K562 (cell line): Measurements from ENCODE around the gene RNF224. TPM values are rescaled to one million over a fixed set of nuclear protein-coding genes. Genes with fewer than 3 reads are reported as not detected.

Experiments
- CBX5 ChIP-seq: IDR thresholded peaks from 2 replicates; pipeline ENCODE4 v1.6.1; 2014; ENCODE audit warnings: low read depth, borderline replicate concordance
- CREB1 ChIP-seq, 2 experiments: sonication (generic) in 1 of 2; formaldehyde crosslinking in 1 of 2; IDR thresholded peaks; 2 replicates each; pipeline versions ENCODE4 v1.6.1 to v1.8.0; 2012 to 2022; ENCODE audit warnings: inconsistent platforms in 1 of 2, mild to moderate bottlenecking in 1 of 2, missing genetic modification reagents in 1 of 2, moderate library complexity in 1 of 2
- CREB3 ChIP-seq: fragments of 450-650 bp; conservative IDR thresholded peaks from 2 replicates; pipeline ENCODE4 v1.6.1; 2016; ENCODE audit warnings: missing genetic modification characterization, low read depth, mild to moderate bottlenecking, missing compliant biosample characterization, moderate library complexity
- ERF ChIP-seq: fragments of 450-650 bp; formaldehyde crosslinking; IDR thresholded peaks from 2 replicates; pipeline ENCODE4 v1.4.0; 2020; ENCODE audit warnings: mild to moderate bottlenecking, mixed read lengths
- EWSR1 ChIP-seq: fragments of 450-650 bp; IDR thresholded peaks from 2 replicates; pipeline ENCODE4 v1.6.1; 2018; ENCODE audit warnings: borderline replicate concordance, mild to moderate bottlenecking, low read depth, moderate library complexity; ENCODE audit not compliant: partially characterized antibody
- HCFC1 ChIP-seq: IDR thresholded peaks from 2 replicates; pipeline ENCODE4 v1.6.1; 2012; ENCODE audit warnings: low read depth, low read length, improper control_type of control experiment
- ILF3 ChIP-seq: fragments of 450-650 bp; IDR thresholded peaks from 2 replicates; pipeline ENCODE4 v1.6.1; 2018; ENCODE audit warnings: antibody characterized with exemption, mild to moderate bottlenecking, moderate library complexity, borderline replicate concordance
- MAFK ChIP-seq: IDR thresholded peaks from 2 replicates; pipeline ENCODE4 v1.6.1; 2011; ENCODE audit warnings: low read length, improper control_type of control experiment
- MBD1 ChIP-seq: fragments of 250-450 bp; sonication (Bioruptor Pico); IDR thresholded peaks from 2 replicates; pipeline ENCODE4 v1.8.0; 2022; ENCODE audit warnings: inconsistent platforms
- POLR3G ChIP-seq: IDR thresholded peaks from 2 replicates; pipeline ENCODE4 v1.6.1; 2011; ENCODE audit not compliant: insufficient read length, insufficient replicate concordance; ENCODE audit errors: extremely low read depth
- THRB ChIP-seq: fragments of 450-650 bp; formaldehyde crosslinking; conservative IDR thresholded peaks from 2 replicates; pipeline ENCODE4 v1.4.0; 2022; ENCODE audit warnings: mild to moderate bottlenecking, missing genetic modification characterization
- XRCC5 ChIP-seq: fragments of 200-400 bp; formaldehyde crosslinking; IDR thresholded peaks from 2 replicates; pipeline ENCODE4 v1.6.1; 2017; ENCODE audit warnings: low read depth, mild to moderate bottlenecking, low read length
- ZC3H8 ChIP-seq: fragments of 450-650 bp; IDR thresholded peaks from 2 replicates; pipeline ENCODE4 v1.6.1; 2017
- ZNF165 ChIP-seq: fragments of 250-450 bp; sonication (Bioruptor Pico); IDR thresholded peaks from 2 replicates; pipeline ENCODE4 v1.4.0; 2020; ENCODE audit warnings: borderline replicate concordance
- ZNF175 ChIP-seq: fragments of 200-800 bp; sonication (Bioruptor generic); IDR thresholded peaks from 2 replicates; pipeline ENCODE4 v1.6.1; 2016; ENCODE audit warnings: low read depth, mild to moderate bottlenecking, missing genetic modification characterization, missing compliant biosample characterization
- ZNF324 ChIP-seq: fragments of 250-450 bp; sonication (Bioruptor Pico); IDR thresholded peaks from 2 replicates; pipeline ENCODE4 v1.4.0; 2020; ENCODE audit warnings: mild to moderate bottlenecking
- ZNF384 ChIP-seq: IDR thresholded peaks from 2 replicates; pipeline ENCODE4 v1.6.1; 2012; ENCODE audit warnings: low read depth, low read length, improper control_type of control experiment
- ZNF436 ChIP-seq: fragments of 250-450, 450-650 bp; sonication (Bioruptor Pico); formaldehyde crosslinking; IDR thresholded peaks from 2 replicates; pipeline ENCODE4 v1.7.0; 2020; ENCODE audit warnings: mild to moderate bottlenecking
- ZNF583 ChIP-seq: fragments of 250-450 bp; sonication (Bioruptor Pico); IDR thresholded peaks from 2 replicates; pipeline ENCODE4 v1.4.0; 2020
- ZNF592 ChIP-seq: fragments of 450-650 bp; IDR thresholded peaks from 2 replicates; pipeline ENCODE4 v1.6.1; 2017; ENCODE audit warnings: antibody characterized with exemption, mild to moderate bottlenecking
- ZNF707 ChIP-seq: fragments of 250-450 bp; sonication (Bioruptor Pico); conservative IDR thresholded peaks from 2 replicates; pipeline ENCODE4 v1.8.0; 2022; ENCODE audit warnings: inconsistent platforms, mild to moderate bottlenecking, moderate library complexity
- polyA plus RNA-seq, 8 experiments: library from polyadenylated mRNA; depleted of rRNA in 4 of 8; stranded (reverse) in 5 of 8; unstranded in 3 of 8; fragments of >200 nt; fragmentation: Nextera tagmentation in 2 of 8; fragmentation: Illumina TruSeq in 1 of 8; extraction: Ambion mirVana in 2 of 8; extraction: Trizol in 1 of 8; gene quantifications; 2 replicates each; pipeline versions ENCODE4 v1.2.1 to v1.2.3, GENCODE V29; 2011 to 2014; ENCODE audit warnings: inconsistent platforms in 1 of 8, missing spikeins in 1 of 8
- total RNA-seq, 7 experiments: library from RNA; depleted of rRNA in 6 of 7; stranded (reverse); fragments of >200 nt in 6 of 7; fragmentation: Illumina TruSeq in 2 of 7; extraction: Trizol in 2 of 7; gene quantifications; 2 replicates each; pipeline versions ENCODE4 v1.2.1 to v1.2.3, GENCODE V29; 2011 to 2021; ENCODE audit warnings: low replicate concordance in 1 of 7

Gene RNF224
- total and polyA plus RNA-seq, 9 of the 15 experiments (the other 6 are each of a cell fraction or from before 2014, with no cell fraction given) = not detected

- TF ChIP-seq CREB3 (tag) (0 out of 2 replicates have a peak, but pooled peaks have one; percentile 72), ILF3 (no peak), POLR3G (no peak), ZNF436 (CRISPR knock-in tag) (no peak), CBX5 (no peak), MAFK (no peak; the same call in 1 of the 2 replicates), XRCC5 (0 out of 2 replicates have a peak, but pooled peaks have one; percentile 34), EWSR1 (no peak), HCFC1 (peak; percentile 37; the same call in 1 of the 2 replicates), ZNF592 (peak; percentile 96), ZNF175 (CRISPR knock-in tag) (no peak), MBD1 (CRISPR knock-in tag) (no peak), ZNF165 (CRISPR knock-in tag) (peak; percentile 84; the same call in 1 of the 2 replicates), ZC3H8 (no peak), ZNF583 (CRISPR knock-in tag) (peak; percentile 91), ZNF707 (no peak), THRB (CRISPR knock-in tag) (no peak), ERF (peak; percentile 91), CREB1 (IDR thresholded peaks at IDR 0.05) (no peak), CREB1 (CRISPR knock-in tag; IDR thresholded peaks at IDR 0.05) (no peak), ZNF324 (CRISPR knock-in tag) (no peak), ZNF384 (no peak)
These were observed 8.5 kb upstream of the RNF224 start (continued) for GRCh38 chr9:137218754-137219271.
